ENCODE data around the gene MED13.

Gene MED13

GRCh38 chr17:62064791-62065563 lies at the start of gene MED13:
Gene MED13 (minus strand): TSS chr17:62065278. CDS start chr17:62065205, 73 bp downstream.
- peak; percentile 70 for DNase-seq

- DNase-seq = no peak
Measured at GRCh38 chr17:62112229-62112628, 47.2 kb upstream of the MED13 start.

GRCh38 chr17:62111562-62112171 lies 46.6 kb upstream of the MED13 start:
- no peak for DNase-seq

- DNase-seq = no peak
Measured at GRCh38 chr17:62110923-62111484, 45.9 kb upstream of the MED13 start.

- no peak for DNase-seq
Measured at GRCh38 chr17:62109924-62110323, 44.8 kb upstream of the MED13 start.

- peak; percentile 1 for DNase-seq
Measured at GRCh38 chr17:62109378-62109902, 44.4 kb upstream of the MED13 start.

- no peak for DNase-seq
Measured at GRCh38 chr17:62105861-62106260, 40.8 kb upstream of the MED13 start.

- DNase-seq = no peak
Measured at GRCh38 chr17:62105357-62105756, 40.3 kb upstream of the MED13 start.

- DNase-seq = no peak
Measured at GRCh38 chr17:62101515-62101914, 36.4 kb upstream of the MED13 start.

- DNase-seq = no peak
Measured at GRCh38 chr17:62101090-62101489, 36.0 kb upstream of the MED13 start.

GRCh38 chr17:62100055-62100454 lies 35.0 kb upstream of the MED13 start:
- no peak for DNase-seq

GRCh38 chr17:62099532-62099931 lies 34.5 kb upstream of the MED13 start:
- no peak for DNase-seq

- no peak for DNase-seq
Measured at GRCh38 chr17:62098623-62099231, 33.6 kb upstream of the MED13 start.

- DNase-seq = no peak
Measured at GRCh38 chr17:62096401-62096670, 31.3 kb upstream of the MED13 start.

- DNase-seq = no peak
Measured at GRCh38 chr17:62094175-62094574, 29.1 kb upstream of the MED13 start.

- DNase-seq = no peak
Measured at GRCh38 chr17:62093188-62094155, 28.4 kb upstream of the MED13 start.

GRCh38 chr17:62092784-62093183 lies 27.7 kb upstream of the MED13 start:
- no peak for DNase-seq

- no peak for DNase-seq
Measured at GRCh38 chr17:62091804-62092203, 26.7 kb upstream of the MED13 start.

GRCh38 chr17:62090868-62091267 lies 25.8 kb upstream of the MED13 start:
- no peak for DNase-seq

GRCh38 chr17:62090021-62090824 lies 25.1 kb upstream of the MED13 start:
- no peak for DNase-seq

GRCh38 chr17:62089334-62089733 lies 24.3 kb upstream of the MED13 start:
- DNase-seq = no peak

GRCh38 chr17:62086737-62087136 lies 21.7 kb upstream of the MED13 start:
- DNase-seq = no peak
